Subcutaneous adipose tissue (tissue), 4 donors: Measurements from ENCODE around the gene ACTL7A. TPM values are rescaled to one million over a fixed set of nuclear protein-coding genes. Genes with fewer than 3 reads are reported as not detected.

Experiments
- CTCF ChIP-seq: fragments of 450-650 bp; IDR thresholded peaks from one replicate; pipeline ENCODE4 v1.5.1; 2016; ENCODE audit warnings: low read depth, mild to moderate bottlenecking, control low read depth, antibody characterized with exemption, moderate library complexity
- small RNA-seq: library from RNA; depleted of rRNA; stranded (forward); fragments of <200 nt; gene quantifications from one replicate; pipeline ENCODE3, GENCODE V24; 2016
- total RNA-seq, 4 donors: library from RNA; depleted of rRNA; stranded (reverse); fragments of >200 nt; gene quantifications; one replicate each; pipeline ENCODE4 v1.1.0, GENCODE V29; 2016

ACTL7A gene
- total RNA-seq, 4 donors from 2014 or later = not detected

- no peak for TF ChIP-seq CTCF
Observed at GRCh38 chr9:108910914-108911313, 48.8 kb downstream of the ACTL7A start.

GRCh38 chr9:108911820-108912219 is 49.8 kb downstream of the ACTL7A start:
- no peak for TF ChIP-seq CTCF

Small RNAs within 50 kb of the gene (small RNA-seq; reads per million reads assigned to genes)
- not detected for gene AL359692.1

Other genes starting within 250 kb of the ACTL7A start
- gene ACTL7B, start 6.3 kb upstream of the ACTL7A start, total RNA-seq = not detected
- 10 to 100 TPM; 15.0 to 20.9 (median 20.6) TPM for gene ELP1, start 71.9 kb downstream of the ACTL7A start, total RNA-seq
- gene ABITRAM, start 72.1 kb downstream of the ACTL7A start, total RNA-seq = 10 to 100 TPM in 2 of 4 donors, 1 to 10 TPM in 2; 6.4 to 13.9 (median 11.1) TPM
- gene CTNNAL1, start 151.2 kb downstream of the ACTL7A start, total RNA-seq = 10 to 100 TPM; 24.5 to 58.5 (median 37.1) TPM